Measurements from ENCODE around the gene SMARCD3. TPM values are rescaled to one million over a fixed set of nuclear protein-coding genes. Genes with fewer than 3 reads are reported as not detected.

SMARCD3 gene
- total RNA-seq, 2 experiments from 2014 or later, result 4.2 to 4.7 TPM

Other genes with a start within 250 kb of the SMARCD3 start
- 1 to 10 TPM; 6.8 to 7.4 TPM for gene ATG9B, start 224.2 kb downstream of the SMARCD3 start, total RNA-seq
- 10 to 100 TPM; 48.0 to 49.5 TPM for gene ABCB8, start 220.2 kb downstream of the SMARCD3 start, total RNA-seq
- 1 to 10 TPM; 2.8 to 3.2 TPM for gene ASIC3, start 200.2 kb downstream of the SMARCD3 start, total RNA-seq
- 10 to 100 TPM; 20.3 to 21.0 TPM for gene CDK5, start 190.8 kb downstream of the SMARCD3 start, total RNA-seq
- gene SLC4A2, start 189.1 kb downstream of the SMARCD3 start, total RNA-seq, result 100 to 1,000 TPM; 107 to 112 TPM
- 10 to 100 TPM; 81.8 to 88.1 TPM for gene FASTK, start 167.9 kb downstream of the SMARCD3 start, total RNA-seq
- gene TMUB1, start 165.2 kb downstream of the SMARCD3 start, total RNA-seq, result 10 to 100 TPM; 76.7 to 82.6 TPM
- 10 to 100 TPM; 12.1 to 12.6 TPM for gene AGAP3, start 162.2 kb downstream of the SMARCD3 start, total RNA-seq
- not detected for gene GBX1, start 81.0 kb downstream of the SMARCD3 start, total RNA-seq
- gene ASB10, start 61.4 kb downstream of the SMARCD3 start, total RNA-seq, result not detected
- under 1 TPM in 1 of 2 experiments, not detected in 1; 0.76 TPM for gene H2BK1, start 38.2 kb downstream of the SMARCD3 start, total RNA-seq
- 10 to 100 TPM; 38.2 to 45.9 TPM for gene ABCF2, start 21.5 kb downstream of the SMARCD3 start, total RNA-seq
- 10 to 100 TPM; 34.7 to 36.1 TPM for gene CHPF2, start 16.2 kb downstream of the SMARCD3 start, total RNA-seq
- gene NUB1, start 93.1 kb upstream of the SMARCD3 start, total RNA-seq, result 10 to 100 TPM; 59.0 to 59.2 TPM
- under 1 TPM; 0.26 to 0.32 TPM for gene WDR86, start 161.3 kb upstream of the SMARCD3 start, total RNA-seq
- under 1 TPM; 0.34 to 0.50 TPM for gene CRYGN, start 191.4 kb upstream of the SMARCD3 start, total RNA-seq